Activated CD4-positive, alpha-beta T cell treated with anti-CD3 and anti-CD28 coated beads, Interleukin-2, amount 10 ng/mL, durations not matched to agents 7 days and 5 days (primary cell): ENCODE results near the gene PAFAH2. TPM values are rescaled to one million over a fixed set of nuclear protein-coding genes. Genes with fewer than 3 reads are reported as not detected.

Source experiments
- CTCF ChIA-PET: fragments of 350-600 bp; sonication (Branson Sonifier 250); formaldehyde crosslinking; loops from one replicate; lab custom pipeline; 2021; ENCODE audit warnings: antibody characterized with exemption; lab: Charles Lee
- POLR2A ChIA-PET: fragments of 350-600 bp; sonication (Branson Sonifier 250); formaldehyde crosslinking; loops from one replicate; lab custom pipeline; 2021; ENCODE audit warnings: antibody characterized with exemption; lab: Charles Lee
- DNase-seq: peaks from one replicate; pipeline ENCODE4 v3.0.0-alpha.2; 2020
- H3K27ac Mint-ChIP-seq: one replicate; pipeline ENCODE4 v1.8.0; 2021; ENCODE audit warnings: mild to moderate bottlenecking, moderate library complexity, mixed read lengths
- H3K27me3 Mint-ChIP-seq: one replicate; pipeline ENCODE4 v1.8.0; 2021; ENCODE audit warnings: mixed read lengths
- H3K36me3 Mint-ChIP-seq: one replicate; pipeline ENCODE4 v1.8.0; 2021; ENCODE audit warnings: low read depth, mixed read lengths
- H3K4me1 Mint-ChIP-seq: one replicate; pipeline ENCODE4 v1.8.0; 2021; ENCODE audit warnings: mixed read lengths
- H3K4me3 Mint-ChIP-seq: one replicate; pipeline ENCODE4 v1.8.0; 2021; ENCODE audit warnings: mild to moderate bottlenecking, moderate library complexity, mixed read lengths
- H3K9me3 Mint-ChIP-seq: one replicate; pipeline ENCODE4 v1.8.0; 2021; ENCODE audit warnings: mixed read lengths
- total RNA-seq, 2 experiments: library from RNA; stranded (reverse); gene quantifications; one replicate each; pipeline ENCODE4 v1.2.3, GENCODE V29; 2021

The PAFAH2 gene
- total RNA-seq, 2 experiments from 2014 or later, result 10.1 to 11.9 TPM

- H3K27ac Mint-ChIP-seq, result no peak overlapping the region
- no peaks in the 10 kb centered on the region for H3K4me1 Mint-ChIP-seq
- peaks cover 2% of the 10 kb centered on the region for H3K27me3 Mint-ChIP-seq
- CTCF ChIA-PET, result interaction anchor here (1.3 to 1.9 kb wide), 2 partner anchors 18 to 133 kb away, joined by 3 to 7 read pairs; no protein-coding TSS in a partner anchor
- no peak for DNase-seq
- POLR2A ChIA-PET, result no interaction called here
- no peak overlapping the region for H3K4me3 Mint-ChIP-seq
- no peaks in the 10 kb centered on the region for H3K36me3 Mint-ChIP-seq
- no peaks in the 10 kb centered on the region for H3K9me3 Mint-ChIP-seq
Observed at GRCh38 chr1:26028490-26028980, 30.7 kb upstream of the PAFAH2 start.

- CTCF ChIA-PET, result interaction anchor here (0.6 to 1.9 kb wide), 6 partner anchors 17 to 206 kb away, joined by 3 to 7 read pairs (median 3); partner anchors contain the start of gene CEP85
- H3K4me1 Mint-ChIP-seq, result no peaks in the 10 kb centered on the region
- H3K27me3 Mint-ChIP-seq, result peaks cover 2% of the 10 kb centered on the region
- POLR2A ChIA-PET, result no interaction called here
- no peak for DNase-seq
- H3K27ac Mint-ChIP-seq, result no peak overlapping the region
- H3K36me3 Mint-ChIP-seq, result no peaks in the 10 kb centered on the region
- H3K9me3 Mint-ChIP-seq, result no peaks in the 10 kb centered on the region
- H3K4me3 Mint-ChIP-seq, result no peak overlapping the region
Observed at GRCh38 chr1:26027716-26028489, 30.0 kb upstream of the PAFAH2 start.

- Mint-ChIP-seq H3K27ac (no peak overlapping the region), H3K4me3 (no peak overlapping the region), H3K4me1 (no peaks in the 10 kb centered on the region), H3K36me3 (no peaks in the 10 kb centered on the region), H3K9me3 (no peaks in the 10 kb centered on the region), H3K27me3 (peaks cover 7% of the 10 kb centered on the region)
- DNase-seq, result no peak
- ChIA-PET POLR2A (no interaction called here), CTCF (interaction anchor here (1.3 kb wide), 1 partner anchor 130 kb away, joined by 4 read pairs; no protein-coding TSS in a partner anchor)
Observed at GRCh38 chr1:26025517-26025916, 27.7 kb upstream of the PAFAH2 start.

- Mint-ChIP-seq H3K4me3 (no peak overlapping the region), H3K36me3 (no peaks in the 10 kb centered on the region), H3K9me3 (no peaks in the 10 kb centered on the region), H3K27ac (no peak overlapping the region), H3K27me3 (peaks cover 5% of the 10 kb centered on the region), H3K4me1 (peaks cover 2% of the 10 kb centered on the region)
- ChIA-PET POLR2A (no interaction called here), CTCF (interaction anchor here (1.3 to 1.8 kb wide), 2 partner anchors 11 to 130 kb away, joined by 4 read pairs; no protein-coding TSS in a partner anchor)
- no peak for DNase-seq
Observed at GRCh38 chr1:26025060-26025459, 27.2 kb upstream of the PAFAH2 start.

GRCh38 chr1:26023826-26024225 is 26.0 kb upstream of the PAFAH2 start:
- H3K9me3 Mint-ChIP-seq, result no peaks in the 10 kb centered on the region
- H3K27ac Mint-ChIP-seq, result no peak overlapping the region
- CTCF ChIA-PET, result interaction anchor here (0.6 to 1.8 kb wide), 5 partner anchors 8 to 128 kb away, joined by 3 to 5 read pairs (median 4); no protein-coding TSS in a partner anchor
- no peak overlapping the region for H3K4me3 Mint-ChIP-seq
- peaks cover 6% of the 10 kb centered on the region for H3K27me3 Mint-ChIP-seq
- H3K4me1 Mint-ChIP-seq, result peaks cover 9% of the 10 kb centered on the region
- no peaks in the 10 kb centered on the region for H3K36me3 Mint-ChIP-seq
- POLR2A ChIA-PET, result no interaction called here
- no peak for DNase-seq

- ChIA-PET CTCF (interaction anchor here (1.1 kb wide), 1 partner anchor 36 kb away, joined by 3 read pairs; no protein-coding TSS in a partner anchor), POLR2A (no interaction called here)
- Mint-ChIP-seq H3K27ac (no peak overlapping the region), H3K36me3 (no peaks in the 10 kb centered on the region), H3K4me3 (no peak overlapping the region), H3K27me3 (peaks cover 6% of the 10 kb centered on the region), H3K4me1 (peaks cover 9% of the 10 kb centered on the region), H3K9me3 (no peaks in the 10 kb centered on the region)
- no peak for DNase-seq
Observed at GRCh38 chr1:26023009-26023408, 25.1 kb upstream of the PAFAH2 start.

GRCh38 chr1:26022404-26022779 is 24.5 kb upstream of the PAFAH2 start:
- CTCF ChIA-PET, result interaction anchor here (1.1 to 1.2 kb wide), 2 partner anchors 34 to 122 kb away, joined by 3 read pairs; no protein-coding TSS in a partner anchor
- no peak overlapping the region for H3K4me3 Mint-ChIP-seq

GRCh38 chr1:26021647-26022403 is 24.0 kb upstream of the PAFAH2 start, which contains the start of gene EXTL1:
Gene EXTL1 (plus strand): TSS chr1:26021775. CDS start chr1:26022647, 872 bp downstream.
- CTCF ChIA-PET, result interaction anchor here (1.1 to 1.2 kb wide), 3 partner anchors 13 to 123 kb away, joined by 3 to 4 read pairs (median 3); no protein-coding TSS in a partner anchor
- peaks cover 9% of the 10 kb centered on the region for H3K4me1 Mint-ChIP-seq

More at GRCh38 chr1:26022404-26022779, 24.5 kb upstream of the PAFAH2 start:
- H3K36me3 Mint-ChIP-seq, result no peaks in the 10 kb centered on the region
- no peaks in the 10 kb centered on the region for H3K9me3 Mint-ChIP-seq
- H3K27me3 Mint-ChIP-seq, result peaks cover 6% of the 10 kb centered on the region
- H3K4me1 Mint-ChIP-seq, result peaks cover 9% of the 10 kb centered on the region
- no peak for DNase-seq
- no peak overlapping the region for H3K27ac Mint-ChIP-seq
- POLR2A ChIA-PET, result no interaction called here

GRCh38 chr1:26020941-26021646 is 23.2 kb upstream of the PAFAH2 start:
- peaks cover 9% of the 10 kb centered on the region for H3K4me1 Mint-ChIP-seq
- DNase-seq, result no peak
- ChIA-PET POLR2A (no interaction called here), CTCF (interaction anchor here (1.1 to 2.2 kb wide), 3 partner anchors 14 to 33 kb away, joined by 3 to 7 read pairs (median 4); no protein-coding TSS in a partner anchor)
- H3K27me3 Mint-ChIP-seq, result peaks cover 6% of the 10 kb centered on the region
- H3K9me3 Mint-ChIP-seq, result no peaks in the 10 kb centered on the region
- no peak overlapping the region for H3K27ac Mint-ChIP-seq
- H3K4me3 Mint-ChIP-seq, result no peak overlapping the region
- H3K36me3 Mint-ChIP-seq, result no peaks in the 10 kb centered on the region

More at GRCh38 chr1:26021647-26022403, 24.0 kb upstream of the PAFAH2 start, which contains the start of gene EXTL1:
- POLR2A ChIA-PET, result no interaction called here
- Mint-ChIP-seq H3K36me3 (no peaks in the 10 kb centered on the region), H3K4me3 (no peak within 1 kb of the TSS), H3K27me3 (peaks cover 6% of the 10 kb centered on the region), H3K9me3 (no peaks in the 10 kb centered on the region), H3K27ac (no peak within 1 kb of the TSS)
- no peak for DNase-seq

GRCh38 chr1:26020330-26020768 is 22.5 kb upstream of the PAFAH2 start:
- peaks cover 6% of the 10 kb centered on the region for H3K27me3 Mint-ChIP-seq
- H3K9me3 Mint-ChIP-seq, result no peaks in the 10 kb centered on the region
- no peaks in the 10 kb centered on the region for H3K36me3 Mint-ChIP-seq
- POLR2A ChIA-PET, result interaction anchor here (0.7 kb wide), 1 partner anchor 18 kb away, joined by 4 read pairs; no protein-coding TSS in a partner anchor
- H3K27ac Mint-ChIP-seq, result no peak overlapping the region
- CTCF ChIA-PET, result interaction anchor here (1.0 to 2.2 kb wide), 3 partner anchors 10 to 21 kb away, joined by 3 to 7 read pairs (median 4); no protein-coding TSS in a partner anchor
- no peak overlapping the region for H3K4me3 Mint-ChIP-seq
- peaks cover 9% of the 10 kb centered on the region for H3K4me1 Mint-ChIP-seq
- no peak for DNase-seq

- Mint-ChIP-seq H3K27ac (no peak overlapping the region), H3K9me3 (no peaks in the 10 kb centered on the region), H3K27me3 (peaks cover 6% of the 10 kb centered on the region), H3K4me1 (peaks cover 9% of the 10 kb centered on the region), H3K4me3 (no peak overlapping the region), H3K36me3 (no peaks in the 10 kb centered on the region)
- DNase-seq, result no peak
- POLR2A ChIA-PET, result interaction anchor here (0.7 kb wide), 1 partner anchor 19 kb away, joined by 4 read pairs; no protein-coding TSS in a partner anchor
- CTCF ChIA-PET, result interaction anchor here (1.0 to 2.2 kb wide), 3 partner anchors 9 to 20 kb away, joined by 3 to 7 read pairs (median 4); no protein-coding TSS in a partner anchor
Observed at GRCh38 chr1:26019641-26020315, 21.9 kb upstream of the PAFAH2 start.
